NCI-H2081 (cell line): ENCODE measurements around the gene BTBD9.
A peak's percentile ranks its signal among the peaks of the same experiment; 100 is the strongest.

ENCODE experiments used
- DNase-seq, 2 experiments: peaks; one replicate each; lab custom pipeline; 2025; lab: John Stamatoyannopoulos, UW

The BTBD9 gene

GRCh38 chr6:38554700-38555413 is 84.9 kb downstream of the BTBD9 start:
- DNase-seq = no peak

DNA sequence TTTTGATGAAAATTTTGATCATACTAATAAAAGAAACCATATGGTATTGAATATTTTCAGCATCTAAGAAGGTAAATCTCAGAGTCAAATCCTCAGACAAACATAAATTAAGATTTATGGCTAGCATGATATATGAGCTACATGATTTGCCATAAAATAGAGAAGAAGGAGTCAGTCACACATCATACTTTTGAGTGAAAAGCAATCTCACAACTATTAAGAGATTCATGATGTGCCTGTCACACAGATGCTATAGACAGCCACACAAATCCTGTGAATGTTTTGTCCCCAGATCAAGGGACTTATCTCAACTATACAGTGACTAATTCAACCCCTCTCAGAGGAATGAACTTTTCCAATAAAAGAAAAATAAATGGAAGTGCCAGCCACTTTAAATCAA is 85.7 kb downstream of the BTBD9 start:
- no peak for DNase-seq

DNA sequence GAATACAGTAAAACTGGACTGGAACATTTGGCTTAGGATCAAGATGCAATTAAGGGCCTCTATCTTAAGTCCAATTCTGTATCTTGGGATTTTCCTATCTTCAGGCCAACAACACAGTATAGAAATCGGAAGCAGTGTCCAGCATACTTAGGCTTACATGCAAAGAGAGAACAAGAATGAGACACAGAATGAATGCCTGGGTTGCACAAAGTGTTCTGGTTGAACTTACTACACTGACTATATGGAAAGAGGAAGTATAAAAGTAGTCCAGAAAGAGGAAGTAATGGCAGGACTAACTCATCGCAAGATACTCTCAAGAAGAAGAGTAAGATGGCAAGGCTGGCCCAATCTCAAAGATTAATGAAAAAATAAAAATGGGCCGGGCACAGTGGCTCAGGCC is 87.6 kb downstream of the BTBD9 start:
- no peak for DNase-seq

DNA sequence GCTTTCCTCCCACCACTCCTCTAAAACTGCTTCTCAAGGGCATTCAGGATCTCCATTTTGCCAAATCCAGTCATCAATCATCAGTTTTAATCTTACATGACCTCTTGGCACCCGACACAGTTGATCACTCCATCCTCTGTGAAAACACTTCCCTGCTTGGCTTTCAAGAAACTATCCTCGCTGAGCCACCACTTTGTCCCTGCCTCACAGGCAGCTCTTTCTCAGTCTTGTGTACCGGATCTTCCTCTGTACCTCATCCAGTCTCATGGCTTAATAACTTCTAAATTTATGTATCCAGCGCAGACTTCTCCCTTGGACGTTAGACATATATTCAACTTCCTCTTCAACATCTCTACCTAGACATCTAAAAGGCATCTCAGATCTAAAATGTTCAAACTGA is 89.9 kb downstream of the BTBD9 start:
- no peak for DNase-seq

DNA sequence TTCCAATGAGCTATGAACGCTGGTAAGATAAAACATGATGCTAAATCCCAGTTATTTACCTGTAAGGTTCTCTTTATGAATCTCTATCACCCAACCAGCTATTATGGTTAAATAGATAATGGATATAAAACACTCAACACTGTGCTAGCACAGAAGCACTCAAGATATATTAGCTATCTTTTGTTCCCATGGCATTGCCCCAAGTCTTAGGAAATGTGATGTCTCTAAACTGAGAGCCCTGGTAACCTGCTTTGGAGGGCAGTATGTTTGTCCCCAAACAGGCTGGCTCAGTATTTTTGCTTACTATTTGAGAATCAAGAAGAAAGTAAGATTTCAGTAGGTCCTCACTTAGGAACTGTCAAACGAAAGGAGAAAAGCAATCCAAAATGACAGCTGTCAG is 90.5 kb downstream of the BTBD9 start:
- DNase-seq = no peak

DNA sequence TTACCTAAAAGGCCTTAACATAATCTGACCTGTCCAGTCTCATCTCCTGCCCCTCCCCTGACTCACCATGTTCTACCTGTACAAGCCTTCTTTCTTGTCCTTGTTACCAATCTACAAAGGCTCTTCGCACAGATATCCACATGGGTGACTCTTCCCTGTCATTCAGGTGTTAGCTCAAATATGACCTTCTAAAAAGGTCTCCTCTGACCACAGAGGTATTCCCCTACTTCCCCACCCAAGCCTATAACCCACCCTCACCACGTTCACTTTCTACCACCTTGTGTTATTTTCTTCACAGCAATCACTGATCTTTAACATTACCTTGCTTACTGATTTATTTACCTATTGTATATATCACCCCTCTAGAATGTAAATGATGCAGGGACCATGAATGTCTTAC is 96.7 kb downstream of the BTBD9 start:
- no peak for DNase-seq

- DNase-seq = no peak
These were observed 97.7 kb downstream of the BTBD9 start for GRCh38 chr6:38542031-38542430.

GRCh38 chr6:38533064-38533463 is 106.7 kb downstream of the BTBD9 start:
- DNase-seq = no peak

DNA sequence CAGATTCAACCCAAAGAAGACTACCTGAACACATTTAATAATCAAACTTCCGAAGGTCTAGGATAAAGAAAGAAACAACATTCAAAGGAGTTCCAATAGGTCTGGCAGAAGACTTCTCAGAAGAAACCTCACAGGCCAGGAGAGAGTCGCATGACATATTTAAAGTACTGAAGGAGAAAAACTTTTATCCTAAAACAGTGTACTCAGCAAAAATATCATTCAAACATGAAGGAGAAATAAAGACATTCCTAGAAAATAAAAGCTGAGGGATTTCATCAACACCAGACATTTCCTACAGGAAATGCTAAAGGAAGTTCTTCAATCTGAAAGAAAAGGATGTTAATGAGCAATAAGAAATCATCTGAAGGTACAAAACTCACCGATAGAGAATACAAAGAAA is 108.6 kb downstream of the BTBD9 start:
- DNase-seq = no peak

DNA sequence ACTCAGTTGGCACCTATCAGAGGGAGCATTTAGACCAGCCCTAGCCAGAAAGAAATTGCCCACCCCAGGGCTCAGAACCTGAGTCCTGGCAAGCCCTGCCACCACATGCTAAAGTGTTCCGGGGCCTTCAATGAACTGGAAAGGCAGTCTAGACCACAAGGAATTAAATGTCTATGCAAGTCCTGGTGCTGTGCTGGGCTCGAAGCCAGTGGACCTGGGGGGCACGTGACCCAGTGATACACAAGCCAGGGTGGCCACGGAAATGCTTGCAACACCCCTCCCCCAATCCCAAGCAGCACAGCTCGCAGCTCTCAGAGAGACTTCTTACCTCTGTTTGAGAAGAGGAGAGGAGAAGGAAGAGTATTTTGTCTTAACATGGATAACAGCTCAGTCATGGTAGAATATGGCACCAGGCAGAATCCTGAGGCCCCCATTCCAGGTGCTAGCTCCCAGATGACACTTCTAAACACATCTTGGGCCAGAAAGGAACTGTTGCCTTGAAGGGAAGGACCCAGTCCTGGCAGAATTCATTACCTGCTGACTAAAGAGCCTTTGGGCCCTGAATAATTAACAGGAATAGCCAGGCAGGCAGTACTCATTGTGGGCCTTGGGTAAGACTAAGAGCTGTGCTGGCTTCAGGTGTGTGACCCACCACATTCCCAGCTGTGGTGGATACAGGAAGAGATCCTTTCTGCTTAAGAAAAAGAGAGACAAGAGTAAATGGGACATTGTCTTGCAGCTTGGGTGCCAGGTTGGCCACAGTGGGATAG is 111.3 kb downstream of the BTBD9 start:
- no peak for DNase-seq

DNA sequence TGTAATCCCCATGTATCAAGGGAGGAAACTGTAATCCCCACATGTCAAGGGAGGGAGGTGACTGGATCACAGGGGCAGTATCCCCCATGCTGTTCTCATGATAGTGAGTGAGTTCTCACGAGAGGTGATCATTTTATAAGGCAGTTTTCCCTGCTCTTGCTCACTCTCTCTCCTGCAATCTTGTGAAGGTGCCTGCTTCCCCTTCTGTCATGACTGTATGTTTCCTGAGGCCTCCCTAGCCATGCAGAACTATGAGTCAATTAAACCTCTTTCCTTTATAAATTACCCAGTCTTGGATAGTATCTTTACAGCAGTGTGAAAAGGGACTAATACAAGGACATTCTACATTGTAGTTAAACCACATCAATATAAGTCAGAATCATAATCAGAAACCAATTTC is 112.4 kb downstream of the BTBD9 start:
- no peak for DNase-seq

- no peak for DNase-seq
These were observed 113.8 kb downstream of the BTBD9 start for GRCh38 chr6:38525888-38526287.

DNA sequence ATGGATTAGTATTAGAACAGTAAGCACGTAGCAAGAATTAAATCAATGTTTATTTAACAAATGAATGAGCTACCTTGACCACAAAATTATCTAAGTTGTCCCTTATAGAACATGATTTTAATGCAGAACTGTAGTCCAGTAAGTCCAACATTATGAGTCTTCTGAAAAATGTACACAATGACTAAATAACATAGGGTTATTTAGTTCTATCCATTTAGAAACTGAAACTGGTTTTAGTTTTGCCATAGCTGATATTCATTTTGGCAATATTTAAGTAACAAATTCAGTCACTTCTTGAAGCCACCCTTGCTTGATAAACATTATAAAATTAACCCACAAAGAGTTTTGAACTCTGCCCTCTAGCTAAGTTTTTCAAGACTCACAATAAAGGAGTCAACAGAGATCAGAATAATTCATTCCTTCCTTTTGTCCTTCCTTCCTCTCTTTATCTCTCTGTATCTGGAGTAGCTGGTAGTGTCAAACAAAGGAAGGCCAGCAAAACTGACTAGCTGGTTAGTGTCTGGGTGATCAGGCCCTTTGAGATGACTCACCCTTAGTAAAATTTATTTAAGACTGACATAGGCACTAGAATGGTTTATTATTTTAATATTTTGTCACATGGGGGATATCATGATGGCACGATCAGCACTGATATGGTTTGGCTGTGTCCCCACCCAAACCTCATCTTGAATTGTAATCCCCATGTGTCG is 115.1 kb downstream of the BTBD9 start:
- no peak for DNase-seq

DNA sequence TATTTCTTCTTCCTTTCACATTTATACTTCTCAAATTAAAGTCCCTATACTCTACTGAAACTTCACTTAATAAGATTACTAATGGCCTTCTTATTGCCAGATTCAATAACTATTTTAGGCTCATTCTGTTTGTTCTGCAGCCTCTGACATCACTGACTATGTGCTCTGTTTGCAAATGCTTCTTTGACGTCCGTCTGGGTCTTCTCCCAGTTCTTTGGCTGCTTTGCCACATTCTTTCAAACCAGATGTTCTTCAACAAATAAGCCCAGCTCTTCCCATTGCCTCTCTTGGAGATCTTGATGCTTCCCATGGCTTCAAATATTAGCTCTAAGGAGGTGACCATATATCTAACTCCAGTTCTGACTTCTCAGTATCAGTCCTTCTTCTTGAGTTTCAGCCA is 117.4 kb downstream of the BTBD9 start:
- DNase-seq = no peak

DNA sequence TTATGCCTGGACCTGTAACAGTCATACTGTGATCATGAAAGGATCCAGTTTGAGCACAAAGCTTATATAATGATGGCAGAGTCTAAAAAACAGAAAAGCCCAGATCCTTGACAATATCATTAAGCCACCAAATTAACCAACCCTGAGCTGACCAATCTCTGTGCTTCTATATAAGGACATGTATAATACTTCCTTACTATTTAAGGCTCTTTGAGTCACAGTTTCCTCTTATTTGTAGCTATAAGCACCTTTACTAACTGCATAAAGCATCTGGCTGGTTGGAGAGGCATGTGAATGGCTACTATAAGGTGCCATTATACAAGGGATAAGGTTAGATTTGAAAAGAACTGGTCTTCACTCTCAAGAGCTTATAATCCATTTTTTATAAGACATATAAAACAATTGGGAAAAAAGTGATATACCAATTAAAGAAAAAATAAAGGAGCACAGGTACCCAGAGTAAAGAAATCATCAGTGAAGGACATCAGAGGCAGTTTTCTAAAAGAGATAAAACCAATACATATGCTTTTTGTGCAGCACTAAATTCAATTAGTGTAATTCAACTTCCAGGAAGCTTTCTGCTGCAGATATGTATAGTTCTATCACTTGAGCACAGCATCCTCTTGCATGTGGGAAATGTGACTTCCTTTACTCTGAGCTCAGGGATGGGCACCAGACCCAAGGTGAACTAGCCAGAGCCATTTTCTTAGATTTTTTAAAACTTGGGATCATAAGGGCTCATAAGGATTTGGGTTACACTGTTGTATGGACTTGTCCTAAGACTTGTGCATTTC is 121.0 kb downstream of the BTBD9 start:
- no peak for DNase-seq

- no peak for DNase-seq
These were observed 122.7 kb downstream of the BTBD9 start for GRCh38 chr6:38517005-38517404.

GRCh38 chr6:38514399-38514798 is 125.3 kb downstream of the BTBD9 start:
- DNase-seq = no peak

DNA sequence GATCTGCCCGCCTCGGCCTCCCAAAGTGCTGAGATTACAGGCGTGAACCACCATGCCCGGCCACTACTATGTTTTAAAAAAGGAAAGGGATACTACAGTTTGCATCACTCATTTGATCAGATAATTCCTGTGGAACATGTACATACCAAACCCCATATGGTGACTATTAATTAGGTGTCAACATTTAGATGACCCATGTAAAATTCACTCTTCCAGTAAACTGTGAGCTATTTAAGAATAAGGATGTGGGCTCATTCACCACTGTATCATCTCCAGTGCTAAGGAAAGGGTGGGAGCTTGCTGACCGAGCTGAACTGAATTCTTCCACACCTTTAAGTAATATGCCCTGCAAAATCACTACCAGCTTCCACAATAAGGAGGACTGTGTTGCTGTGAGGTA is 127.5 kb downstream of the BTBD9 start:
- DNase-seq = no peak

- DNase-seq = no peak
These were observed 129.5 kb downstream of the BTBD9 start for GRCh38 chr6:38510205-38510604.

- no peak for DNase-seq
These were observed 130.0 kb downstream of the BTBD9 start for GRCh38 chr6:38509713-38510112.

GRCh38 chr6:38508894-38509293 is 130.8 kb downstream of the BTBD9 start:
- peak in 1 of 2 experiments; percentile 16 for DNase-seq

- no peak for DNase-seq
These were observed 131.4 kb downstream of the BTBD9 start for GRCh38 chr6:38508286-38508685.
